GM10266 (cell line): ENCODE measurements around the gene WWTR1.

Experiments
- DNase-seq: peaks from one replicate; pipeline ENCODE4 v3.0.0; 2012; ENCODE audit errors: extremely low spot score
- CTCF ChIP-seq: IDR thresholded peaks from 2 replicates; pipeline ENCODE4 v1.5.1; 2012; ENCODE audit warnings: mild to moderate bottlenecking, low read depth; ENCODE audit not compliant: control insufficient read depth, insufficient read depth; ENCODE audit errors: missing control alignments

Gene WWTR1

GRCh38 chr3:149571381-149571780 is 86.4 kb downstream of the WWTR1 start:
- DNase-seq = no peak
- no peak for TF ChIP-seq CTCF

- DNase-seq = no peak
These were observed 87.8 kb downstream of the WWTR1 start for GRCh38 chr3:149570016-149570415.

GRCh38 chr3:149567381-149567780 is 90.4 kb downstream of the WWTR1 start:
- DNase-seq = no peak
- no peak for TF ChIP-seq CTCF

More at GRCh38 chr3:149570016-149570415, 87.8 kb downstream of the WWTR1 start:
- no peak for TF ChIP-seq CTCF

GRCh38 chr3:149566292-149566975 is 91.4 kb downstream of the WWTR1 start:
- TF ChIP-seq CTCF = no peak
- no peak for DNase-seq

- DNase-seq = no peak
- TF ChIP-seq CTCF = no peak
These were observed 93.7 kb downstream of the WWTR1 start for GRCh38 chr3:149564079-149564478.

GRCh38 chr3:149563114-149563513 is 94.7 kb downstream of the WWTR1 start:
- TF ChIP-seq CTCF = no peak
- DNase-seq = no peak

- TF ChIP-seq CTCF = no peak
- DNase-seq = no peak
These were observed 97.2 kb downstream of the WWTR1 start for GRCh38 chr3:149560617-149561016.
